Measurements from ENCODE around the gene SAMD4A.

The SAMD4A gene

DNA sequence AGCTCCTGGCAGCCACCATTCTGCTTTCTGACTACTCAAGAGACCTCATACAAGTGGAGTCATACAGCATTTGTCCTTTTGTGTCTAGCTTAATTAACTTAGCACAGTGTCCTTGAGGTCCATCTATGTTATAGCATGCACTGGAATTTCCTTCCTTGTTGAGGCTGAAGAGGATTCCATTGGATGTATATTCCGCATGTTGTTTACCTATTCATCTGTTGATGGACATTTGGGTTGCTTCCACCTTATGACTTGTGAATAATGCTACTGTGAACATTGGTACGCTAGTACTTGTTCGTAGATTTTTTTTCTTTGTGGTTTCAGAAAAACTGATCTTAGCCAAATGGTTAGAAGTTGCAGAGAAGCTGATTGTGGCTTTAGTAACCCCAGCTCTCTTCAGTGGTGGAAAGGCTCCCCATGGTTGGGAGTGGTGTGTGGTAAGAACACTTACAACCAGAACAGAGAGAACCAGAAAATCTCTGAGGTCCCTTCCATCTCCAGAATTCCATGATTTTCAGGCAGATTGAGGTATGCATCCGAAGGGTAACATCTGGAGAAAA, 118.4 kb downstream of the SAMD4A start:
- no peak for DNase-seq (ENCODE audit: low read depth)

DNA sequence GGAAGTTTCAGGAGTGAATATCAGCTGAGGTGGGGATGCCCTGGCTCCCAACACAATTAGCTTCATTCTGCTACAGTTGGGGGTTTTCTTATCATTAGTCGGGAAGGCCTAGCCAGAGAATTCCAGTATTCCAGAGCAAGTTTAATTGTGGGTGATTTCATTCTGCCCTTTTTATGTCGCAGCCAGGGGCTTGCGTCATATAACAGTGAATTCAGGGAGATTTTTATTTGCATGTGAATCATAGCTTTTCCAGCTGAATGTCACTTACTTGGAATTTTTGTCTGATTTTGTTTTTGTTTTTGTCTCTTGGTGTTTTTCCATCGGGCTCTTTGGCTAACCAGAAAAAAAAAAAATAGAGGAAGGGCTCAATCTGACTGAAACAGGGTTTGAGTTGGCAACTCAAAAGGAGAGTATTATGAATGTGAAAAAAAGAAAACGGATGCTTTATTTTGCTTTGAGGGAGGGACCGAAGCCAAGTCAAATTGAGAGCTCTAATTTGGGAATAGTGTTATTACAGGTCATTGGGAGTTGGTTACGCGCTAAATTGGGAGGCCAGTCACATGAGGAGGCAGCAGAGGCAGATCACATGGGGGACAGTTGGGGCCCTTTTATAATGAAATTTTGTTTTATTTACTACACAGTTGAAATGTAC, 119.4 kb downstream of the SAMD4A start:
- no peak for DNase-seq (ENCODE audit: low read depth)

DNA sequence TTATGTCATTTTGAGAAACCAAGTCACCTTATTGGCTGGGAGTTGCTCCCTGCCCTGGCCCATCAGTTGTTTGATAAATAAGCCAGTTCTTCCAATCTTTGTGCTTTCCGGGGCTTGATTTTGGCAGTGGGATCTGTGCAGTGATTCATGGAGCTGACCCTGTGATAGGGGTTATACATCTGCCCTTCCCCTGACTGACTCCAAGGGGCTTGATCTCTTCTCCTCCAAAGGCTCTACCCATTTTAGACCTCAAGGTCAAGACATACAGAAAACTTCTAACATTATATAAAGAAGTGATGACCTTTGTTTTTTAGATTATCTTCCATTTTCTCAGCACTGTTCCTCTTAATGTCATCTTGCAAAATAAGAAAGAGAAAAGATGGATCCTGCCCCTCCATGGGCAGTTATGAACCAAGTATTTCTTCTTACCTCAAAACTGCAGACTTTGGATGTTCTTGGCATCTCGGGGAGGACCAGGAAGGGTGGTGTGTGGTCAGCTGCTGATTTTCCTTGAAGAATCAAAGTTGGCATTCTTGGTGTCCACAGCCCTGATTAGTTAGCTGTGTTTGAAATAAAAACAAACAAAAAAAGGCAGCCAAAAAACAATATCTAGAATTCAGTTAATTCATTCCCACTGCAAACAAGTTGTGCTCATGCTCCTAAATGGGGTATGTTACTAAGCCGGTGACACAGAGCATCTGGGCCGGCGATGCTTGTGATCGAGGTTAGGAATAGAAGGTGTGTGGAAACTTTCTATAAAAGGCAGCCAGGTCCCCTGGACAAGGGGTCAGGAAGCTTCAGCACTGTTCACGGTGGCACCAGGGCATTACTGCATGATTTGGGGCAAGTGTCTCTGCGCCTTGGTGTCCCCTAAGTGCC, 120.2 kb downstream of the SAMD4A start:
- no peak for DNase-seq (ENCODE audit: low read depth)

DNA sequence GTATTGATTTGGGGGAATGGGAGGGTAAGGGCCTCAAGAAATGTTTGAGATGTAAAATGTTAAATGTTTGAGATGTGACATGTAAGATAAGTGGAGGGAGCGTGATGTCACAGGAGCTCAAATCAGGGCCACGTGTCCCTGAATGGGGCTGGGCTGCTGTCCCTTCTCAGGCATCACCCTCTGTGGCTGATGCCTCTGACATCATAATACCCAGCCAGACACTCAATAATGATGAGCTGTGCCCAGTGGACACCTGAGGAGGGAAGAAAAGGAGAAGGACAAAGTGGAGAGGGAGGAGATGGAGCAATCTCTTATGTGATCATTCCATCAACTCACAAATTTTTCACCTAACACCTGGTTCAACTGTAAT, 120.8 kb downstream of the SAMD4A start:
- DNase-seq (ENCODE audit: low read depth) = no peak

DNA sequence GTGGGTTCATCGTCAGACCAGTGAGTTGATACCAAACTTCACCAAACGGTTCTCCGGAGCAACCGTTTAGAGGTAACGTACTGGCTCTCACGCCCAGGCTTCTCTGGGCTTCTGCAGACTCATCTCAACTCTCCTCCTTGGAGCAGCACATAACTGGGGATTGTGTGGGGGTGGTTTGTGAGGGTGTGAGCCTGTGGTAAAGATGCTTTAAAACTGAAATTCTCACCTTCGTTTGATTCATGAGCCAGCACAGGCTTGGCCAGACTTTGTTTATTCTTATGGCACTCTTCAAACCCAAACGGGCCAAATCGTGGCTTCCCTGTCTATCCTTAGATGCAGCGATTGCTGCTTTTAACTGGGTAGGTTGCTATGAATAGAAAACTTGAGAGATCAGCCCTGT, 121.3 kb downstream of the SAMD4A start:
- no peak for DNase-seq (ENCODE audit: low read depth)

DNA sequence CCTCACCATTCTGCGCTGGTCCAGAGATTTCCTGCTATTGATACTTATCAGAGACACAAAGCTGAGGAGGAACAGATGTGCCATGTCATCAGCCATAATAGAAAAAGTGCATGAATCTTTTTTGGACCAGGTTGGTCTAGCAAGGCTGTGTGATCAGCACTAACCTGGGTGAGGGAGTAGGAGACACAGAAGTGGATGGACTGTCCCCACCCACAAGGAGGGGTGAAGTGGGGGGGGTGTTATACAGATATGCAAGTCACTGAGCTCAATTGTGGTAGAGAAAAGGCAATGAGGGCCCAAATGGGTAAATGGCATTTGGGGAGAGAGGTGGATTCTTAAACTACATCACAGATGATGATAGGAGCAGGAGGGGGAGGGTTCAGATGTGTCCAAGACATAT, 123.0 kb downstream of the SAMD4A start:
- no peak for DNase-seq (ENCODE audit: low read depth)

DNA sequence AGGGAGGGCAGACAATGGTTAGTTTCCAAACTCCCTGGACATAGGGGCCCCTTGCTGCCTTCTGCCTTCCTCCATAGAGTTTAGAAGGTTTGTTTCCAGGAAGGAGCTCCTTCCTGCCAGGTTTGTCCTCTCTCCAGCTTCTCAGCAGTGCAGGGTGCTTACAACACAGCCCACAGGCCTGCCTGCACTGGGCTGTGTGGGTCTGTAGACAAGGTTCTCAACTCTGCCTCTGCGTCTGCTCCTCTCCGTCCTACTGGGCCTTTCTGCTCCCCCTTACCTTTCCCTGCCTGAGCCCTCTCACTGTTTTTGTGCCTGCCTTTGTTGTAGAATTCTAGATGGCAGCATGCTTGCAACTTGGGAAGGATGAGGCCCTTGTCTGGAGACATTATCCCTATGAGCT, 124.0 kb downstream of the SAMD4A start:
- DNase-seq (ENCODE audit: low read depth) = no peak

DNA sequence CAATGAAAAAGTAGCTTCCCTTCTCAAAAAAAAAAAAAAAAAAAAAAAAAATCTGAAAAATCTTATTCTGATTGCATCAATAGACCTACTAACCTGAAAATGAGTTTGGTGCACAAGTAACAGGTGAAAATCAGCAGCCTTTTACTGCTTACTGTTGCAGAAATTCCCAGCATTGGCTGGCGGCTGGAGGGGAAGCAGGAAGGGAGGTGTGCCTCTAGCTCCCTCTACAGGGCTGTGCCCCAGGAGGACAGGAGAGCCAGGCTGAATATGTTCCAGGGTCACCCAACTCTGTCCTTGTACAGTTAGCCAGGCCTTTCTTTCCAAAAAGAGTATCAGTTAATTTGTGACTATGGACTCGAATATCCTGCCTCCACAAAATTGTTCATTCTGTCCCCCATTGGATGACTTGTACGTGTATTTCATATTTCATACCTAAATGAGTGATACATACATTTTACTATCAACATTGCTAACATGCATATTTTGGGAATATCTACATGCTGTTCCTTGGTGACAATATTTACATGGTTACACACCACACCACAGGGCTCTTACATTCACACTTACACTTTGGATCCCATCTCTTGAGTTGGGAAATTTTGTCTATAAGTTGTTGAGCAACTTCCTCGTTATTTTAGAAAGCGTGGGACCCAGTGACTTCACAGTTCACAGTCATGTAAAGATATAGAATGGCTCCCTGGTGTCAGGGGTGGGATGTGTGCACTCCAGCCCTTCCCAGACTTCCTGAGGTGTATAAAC, 124.8 kb downstream of the SAMD4A start:
- peak; percentile 11 for DNase-seq (ENCODE audit: low read depth)

DNA sequence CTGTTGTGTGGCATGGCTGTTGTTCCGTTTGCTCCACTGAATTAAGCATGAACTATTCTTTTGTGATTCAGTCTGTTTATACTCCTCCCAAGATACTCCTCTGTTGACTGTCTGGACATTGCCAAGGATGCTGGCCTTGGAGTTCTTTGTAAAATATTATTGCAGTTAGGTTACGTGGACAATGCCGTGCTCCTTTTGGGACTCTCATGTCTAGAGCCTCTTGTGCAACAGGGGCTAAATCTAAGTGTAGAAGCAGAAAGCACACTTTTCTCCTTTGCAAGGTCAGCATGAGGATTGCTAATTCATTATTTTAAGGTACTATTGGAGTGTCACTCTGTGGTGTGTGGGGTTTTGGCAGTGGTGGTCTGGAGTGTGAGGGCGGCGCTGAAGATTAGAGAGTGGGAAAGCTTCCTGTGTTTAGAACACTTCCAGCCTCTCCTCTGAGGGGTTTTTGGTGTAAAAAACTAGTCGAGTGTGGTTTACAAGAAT, 125.4 kb downstream of the SAMD4A start:
- no peak for DNase-seq (ENCODE audit: low read depth)

DNA sequence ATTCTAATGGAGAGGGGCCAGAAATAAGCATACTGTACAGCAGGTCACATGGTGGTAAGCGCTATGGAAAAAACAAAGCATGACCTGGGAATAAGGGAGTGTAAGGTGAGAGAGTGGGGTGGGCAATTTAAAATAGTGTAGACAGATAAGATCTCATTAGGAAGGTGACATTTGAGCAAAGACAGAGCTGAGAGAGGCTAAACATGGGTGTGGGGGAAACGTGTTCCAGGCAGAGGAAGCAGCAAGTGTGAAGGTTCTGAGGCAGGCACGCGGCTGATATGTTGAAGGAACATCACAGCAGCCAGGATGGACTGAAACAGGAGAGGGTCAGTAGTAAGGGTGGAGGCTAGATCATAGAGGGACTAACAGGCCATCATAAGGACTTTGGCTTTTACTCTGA, 126.8 kb downstream of the SAMD4A start:
- DNase-seq (ENCODE audit: low read depth) = no peak

DNA sequence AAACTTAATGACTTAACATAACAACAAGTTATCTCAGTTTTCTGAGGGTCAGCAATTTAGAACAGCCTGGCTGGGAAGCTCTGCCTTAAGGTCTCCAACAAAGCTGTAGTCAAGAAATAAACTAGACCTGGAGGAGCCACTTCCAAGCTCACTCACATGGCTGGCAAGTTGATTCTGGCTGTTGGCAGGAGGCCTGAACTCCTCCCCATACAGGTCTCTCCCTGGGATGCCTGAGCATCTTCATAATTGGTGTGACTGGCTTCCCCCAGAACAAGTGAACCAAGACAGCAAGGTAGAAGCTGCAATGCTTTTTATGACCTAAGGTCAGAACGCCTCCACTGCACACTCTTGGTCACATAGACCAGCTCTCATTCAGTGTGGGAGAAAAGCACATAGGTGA, 128.3 kb downstream of the SAMD4A start:
- DNase-seq (ENCODE audit: low read depth) = no peak

DNA sequence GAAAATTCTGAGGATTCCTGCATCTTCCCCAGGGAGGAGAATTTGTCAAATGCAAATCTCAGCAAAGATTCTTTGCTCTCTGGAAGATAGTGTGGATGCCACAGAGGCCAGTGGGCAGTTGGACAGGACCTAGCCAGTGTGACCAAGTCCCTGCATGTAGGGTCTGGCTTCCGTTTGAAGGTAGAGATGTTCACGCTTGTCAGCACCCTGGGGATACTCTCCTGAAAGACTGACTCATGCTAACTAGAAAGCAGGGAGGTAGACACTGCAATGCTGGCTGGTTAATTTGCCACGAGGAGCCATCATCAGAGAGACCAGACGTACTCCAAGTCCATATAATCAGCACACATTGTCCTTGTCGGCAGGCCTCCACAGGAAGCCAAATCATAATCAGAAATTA, 130.1 kb downstream of the SAMD4A start:
- no peak for DNase-seq (ENCODE audit: low read depth)

DNA sequence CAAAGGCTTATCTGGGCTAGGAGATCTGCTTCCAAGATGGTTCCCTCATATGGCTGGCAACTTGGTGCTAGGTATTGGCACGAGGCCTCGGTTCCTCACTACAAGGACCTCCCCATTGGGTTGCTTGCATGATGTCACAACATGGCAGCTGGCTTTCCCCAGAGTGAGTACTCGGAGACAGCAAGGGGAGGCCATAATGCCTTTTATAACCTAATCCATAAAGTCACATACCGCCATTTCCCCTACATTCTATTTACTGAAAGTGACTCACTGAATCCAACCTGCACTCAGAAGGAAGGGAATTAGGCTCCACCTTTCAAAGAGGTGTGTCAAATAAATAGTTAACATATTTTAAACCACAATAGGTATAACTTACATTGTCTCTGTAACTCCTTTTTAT, 130.9 kb downstream of the SAMD4A start:
- no peak for DNase-seq (ENCODE audit: low read depth)

DNA sequence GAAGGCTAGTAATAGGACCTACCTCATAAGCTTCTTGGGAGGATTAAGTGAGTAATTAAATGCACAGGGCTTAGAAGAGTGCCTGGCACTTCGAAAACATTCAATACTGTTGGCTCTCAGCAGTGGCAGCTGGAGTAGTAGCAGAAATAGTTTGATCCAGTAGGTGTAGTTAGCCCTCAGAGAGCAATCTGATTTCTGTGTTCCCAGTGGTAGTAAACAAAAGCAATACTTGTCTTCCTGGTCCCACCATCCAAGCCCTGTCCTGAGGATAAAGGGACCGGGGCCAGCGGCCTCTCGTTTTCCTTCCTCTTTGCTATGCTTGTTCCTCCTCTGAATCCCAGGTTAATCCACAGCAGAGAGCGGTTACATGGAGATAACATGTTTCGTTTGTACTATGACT, 131.6 kb downstream of the SAMD4A start:
- no peak for DNase-seq (ENCODE audit: low read depth)

DNA sequence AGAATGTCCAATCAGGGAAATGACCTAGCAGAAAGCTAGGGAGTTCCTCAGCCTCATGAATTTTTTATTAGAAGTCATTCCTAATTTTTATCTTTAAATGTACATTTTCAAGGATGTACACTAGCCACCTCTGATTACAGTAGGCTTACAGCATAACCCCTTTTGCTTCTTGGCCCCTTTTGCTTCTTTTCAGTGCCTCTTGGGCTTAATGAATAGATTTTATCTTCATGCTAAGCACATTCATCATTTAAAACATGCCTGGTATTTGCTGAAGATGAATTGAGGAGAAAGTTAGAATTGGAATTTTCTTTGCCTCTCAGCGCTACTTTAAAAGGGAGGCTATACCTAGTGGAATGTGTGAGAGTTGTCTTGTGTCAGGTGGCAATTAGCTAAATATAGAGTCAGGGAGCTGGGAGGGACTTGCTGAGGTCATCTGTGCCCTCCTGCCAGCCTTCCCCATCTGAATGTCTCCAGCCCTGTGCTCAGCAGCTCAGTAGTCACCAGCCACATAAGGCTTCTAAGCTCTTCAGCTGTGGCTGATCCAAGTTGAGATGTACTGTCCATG, 132.1 kb downstream of the SAMD4A start:
- DNase-seq (ENCODE audit: low read depth) = no peak

DNA sequence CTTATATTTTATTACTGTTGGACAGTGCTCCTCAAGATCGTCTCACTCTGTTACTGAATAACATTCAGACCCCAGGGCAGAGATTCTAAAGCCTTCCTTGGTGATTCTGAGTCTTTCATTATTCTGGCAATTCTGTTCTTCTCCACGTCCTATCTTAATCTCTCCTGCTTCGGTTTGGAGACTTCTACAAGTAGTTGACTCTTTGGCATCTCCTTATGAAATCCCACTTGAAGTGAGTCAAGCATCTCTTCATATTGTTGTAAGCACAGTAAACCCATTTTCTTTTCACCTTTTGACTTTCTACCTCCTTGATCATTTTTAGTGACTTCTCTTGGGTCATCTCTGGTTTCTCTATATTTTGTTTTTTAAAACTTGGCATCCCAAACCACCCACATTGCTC, 132.8 kb downstream of the SAMD4A start:
- no peak for DNase-seq (ENCODE audit: low read depth)

DNA sequence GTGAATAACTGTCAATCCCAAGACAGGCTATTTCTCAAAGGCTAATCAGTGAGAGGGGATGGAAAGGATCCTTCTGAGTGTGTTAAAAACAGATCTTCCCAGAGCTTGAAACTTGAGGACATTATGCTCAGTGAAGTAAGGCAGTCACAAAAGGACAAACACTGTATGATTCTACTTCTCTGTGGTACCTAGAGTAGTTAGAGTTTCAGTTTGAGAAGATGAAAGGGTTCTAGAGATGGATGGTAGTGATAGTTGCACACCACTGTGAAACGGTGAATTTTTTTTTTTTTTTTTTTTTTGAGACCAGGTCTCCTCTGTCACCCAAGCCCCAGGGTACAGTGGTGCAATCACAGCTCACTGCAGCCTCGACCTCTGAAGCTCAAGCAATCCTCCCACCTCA, 133.8 kb downstream of the SAMD4A start:
- DNase-seq (ENCODE audit: low read depth) = no peak

DNA sequence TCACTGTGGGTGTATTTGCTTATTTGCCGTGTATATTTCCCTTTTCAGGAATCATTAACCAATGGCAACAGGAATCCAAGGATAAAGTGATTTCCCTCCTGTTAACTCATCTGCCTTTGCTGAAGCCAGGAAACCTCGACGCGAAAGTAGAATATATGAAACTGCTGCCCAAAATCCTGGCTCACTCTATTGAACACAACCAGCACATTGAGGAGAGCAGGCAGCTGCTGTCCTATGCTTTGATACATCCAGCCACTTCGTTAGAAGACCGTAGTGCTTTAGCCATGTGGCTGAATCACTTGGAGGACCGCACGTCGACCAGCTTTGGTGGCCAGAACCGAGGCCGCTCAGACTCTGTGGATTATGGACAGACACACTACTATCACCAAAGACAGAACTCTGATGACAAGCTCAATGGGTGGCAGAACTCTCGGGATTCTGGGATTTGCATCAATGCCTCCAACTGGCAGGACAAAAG, 135.1 kb downstream of the SAMD4A start:
- DNase-seq (ENCODE audit: low read depth) = no peak

DNA sequence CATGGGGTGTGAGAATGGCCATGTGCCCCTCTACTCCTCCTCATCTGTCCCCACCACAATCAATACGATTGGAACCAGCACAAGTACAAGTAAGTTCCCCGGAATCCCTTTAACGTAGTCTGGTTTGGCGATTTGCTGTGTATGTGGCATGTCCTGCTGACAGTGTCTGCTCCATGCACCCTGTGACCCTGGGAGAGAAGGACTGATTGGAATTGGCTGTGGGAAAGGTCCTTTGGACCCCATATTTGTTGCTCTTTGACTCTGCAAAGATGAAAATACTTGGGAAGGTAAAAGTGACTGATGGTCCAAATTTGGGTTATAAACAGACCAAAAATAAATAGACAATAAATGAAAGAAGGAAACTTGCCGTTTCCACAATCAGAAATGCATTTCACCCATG, 135.6 kb downstream of the SAMD4A start:
- DNase-seq (ENCODE audit: low read depth) = no peak

DNA sequence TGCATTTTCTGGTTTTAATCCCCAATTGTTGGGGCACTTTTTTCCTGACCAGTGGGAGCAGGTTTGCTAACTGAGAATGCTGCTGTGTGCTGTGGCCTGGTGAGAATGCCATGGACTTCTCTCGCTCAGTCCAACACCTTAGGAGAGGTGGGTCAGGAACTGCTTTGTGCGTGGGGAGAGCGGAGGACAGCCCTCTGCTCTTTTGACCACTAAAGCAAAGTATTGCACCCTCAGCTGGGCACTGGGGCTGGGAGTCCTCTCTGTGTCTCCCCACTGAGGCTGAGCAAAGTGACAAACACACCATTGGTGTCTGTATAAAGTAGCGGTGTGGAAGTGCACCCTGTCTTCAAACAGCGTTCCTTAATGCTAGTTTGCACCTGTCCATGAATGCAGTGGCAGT, 136.2 kb downstream of the SAMD4A start:
- DNase-seq (ENCODE audit: low read depth) = no peak

DNA sequence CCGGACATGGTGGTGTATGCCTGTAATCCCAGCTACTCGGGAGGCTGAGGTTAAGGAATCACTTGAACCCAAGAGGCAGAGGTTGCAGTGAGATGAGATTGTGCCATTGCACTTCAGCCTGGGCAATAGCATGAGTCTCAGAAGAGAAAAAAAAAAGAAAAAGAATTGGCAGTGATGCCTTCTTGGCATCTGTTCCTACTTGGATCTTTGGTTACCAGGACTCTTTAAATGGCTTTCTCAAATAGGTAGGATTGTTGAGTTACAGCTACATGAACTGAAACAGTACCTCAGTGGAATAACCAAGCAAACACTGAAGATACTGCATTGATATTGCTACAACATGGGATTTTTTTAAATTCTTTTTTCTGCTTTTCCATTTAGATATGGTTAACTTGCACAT, 136.8 kb downstream of the SAMD4A start:
- DNase-seq (ENCODE audit: low read depth) = no peak

DNA sequence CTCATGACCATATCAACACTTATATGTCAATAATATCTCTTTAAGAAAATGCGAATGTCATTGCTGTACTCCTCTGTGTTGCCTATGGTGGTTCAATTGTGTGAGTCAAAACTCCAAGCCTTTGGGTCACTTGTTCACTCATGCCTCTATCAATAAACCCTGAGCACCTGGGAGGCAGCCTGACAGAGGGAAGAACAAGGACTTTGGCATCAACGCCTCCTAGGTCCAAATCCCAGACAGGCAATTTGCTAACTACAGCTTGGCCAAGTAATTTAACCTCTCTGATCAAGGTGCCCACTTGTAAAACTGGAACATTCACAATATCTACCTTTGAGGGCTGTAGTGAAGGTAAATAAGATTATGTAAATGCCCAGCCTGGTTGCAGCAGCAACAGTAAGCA, 137.8 kb downstream of the SAMD4A start:
- DNase-seq (ENCODE audit: low read depth) = no peak
